GM19193 (cell line): Measurements from ENCODE around the gene ELOVL6.

ENCODE experiments used
- POLR2A ChIP-seq: IDR thresholded peaks from 4 replicates; pipeline ENCODE4 v1.6.1; 2011; ENCODE audit not compliant: insufficient read depth, insufficient read length; ENCODE audit errors: extremely low read depth

ELOVL6 gene

GRCh38 chr4:110122201-110122600, 76.2 kb downstream of the ELOVL6 start:
- no peak for TF ChIP-seq POLR2A

DNA sequence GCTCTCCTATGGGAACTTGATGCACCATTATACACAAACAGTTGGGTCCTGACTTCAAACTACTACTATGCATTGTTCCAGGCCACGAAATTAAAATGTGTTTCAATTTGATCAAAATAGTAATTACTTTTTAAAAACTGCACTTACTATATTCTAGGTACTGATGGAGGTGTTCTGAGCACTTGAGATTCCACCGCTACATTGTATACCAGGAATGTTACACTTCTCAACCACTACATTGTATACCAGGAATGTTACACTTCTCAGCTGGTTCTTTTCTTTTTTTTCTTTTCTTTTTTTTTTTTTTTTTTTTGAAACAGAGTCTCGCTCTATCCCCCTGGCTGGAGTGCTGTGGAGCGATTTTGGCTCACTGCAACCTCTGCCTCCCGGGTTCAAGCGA, 77.9 kb downstream of the ELOVL6 start:
- TF ChIP-seq POLR2A = no peak

DNA sequence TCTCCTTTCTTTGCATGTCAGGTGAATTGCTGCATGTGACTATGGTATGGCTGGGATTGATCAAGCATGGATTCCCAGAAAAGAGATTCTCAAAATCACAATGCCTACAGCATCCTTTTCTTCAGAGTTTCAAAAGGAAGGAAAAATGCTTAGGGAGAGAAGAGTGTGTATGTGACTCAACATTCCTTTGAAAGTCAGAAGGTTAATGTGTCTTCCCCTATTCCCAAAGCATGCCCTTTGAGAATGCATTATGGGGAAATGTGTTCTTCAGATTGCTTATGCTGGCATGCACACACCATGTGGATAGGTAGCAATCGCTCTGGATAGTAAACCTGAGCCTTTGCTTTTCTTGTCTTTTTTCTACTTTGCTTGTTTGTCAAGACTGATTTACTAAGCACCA, 78.5 kb downstream of the ELOVL6 start:
- no peak for TF ChIP-seq POLR2A

DNA sequence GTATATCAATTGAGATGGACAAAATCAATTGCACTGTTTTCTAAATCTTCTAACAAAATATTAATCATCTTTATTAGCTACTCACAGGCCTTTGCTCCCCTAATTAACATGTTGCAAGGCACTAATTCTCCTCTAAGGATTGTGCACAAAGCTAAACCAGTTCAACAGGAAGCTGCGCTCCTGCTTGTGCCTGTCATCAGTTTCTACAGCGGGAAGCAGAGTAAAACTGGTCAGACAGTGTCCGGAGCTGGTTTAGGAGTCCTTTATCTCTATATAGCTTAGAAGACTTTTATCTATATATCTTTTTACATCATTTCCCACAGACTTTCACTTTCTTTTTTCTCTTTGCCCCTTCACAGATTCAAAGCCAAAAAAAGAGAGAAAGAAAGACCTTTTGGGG, 79.1 kb downstream of the ELOVL6 start:
- TF ChIP-seq POLR2A = no peak

DNA sequence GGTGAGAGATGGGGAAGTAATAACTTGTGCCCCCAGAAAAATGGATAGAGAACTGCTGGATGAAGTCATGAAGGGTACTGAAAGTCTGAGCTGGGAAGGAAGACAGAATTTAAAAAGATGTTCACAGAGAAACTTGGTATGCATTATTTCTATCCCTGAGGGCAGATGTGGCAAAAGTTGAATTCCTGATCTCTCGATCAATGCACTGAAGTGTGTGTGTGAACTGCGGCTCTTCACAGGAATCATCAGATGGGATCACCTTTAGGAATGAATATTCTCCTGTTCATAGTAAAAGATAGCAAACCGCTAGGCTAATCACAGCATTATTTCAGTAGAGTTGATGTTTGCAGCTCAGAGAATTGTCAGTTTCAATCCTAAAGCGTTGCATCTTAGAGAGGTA, 86.4 kb downstream of the ELOVL6 start:
- TF ChIP-seq POLR2A = no peak

- no peak for TF ChIP-seq POLR2A
These were observed 89.0 kb downstream of the ELOVL6 start for GRCh38 chr4:110109455-110109854.

- TF ChIP-seq POLR2A = no peak
These were observed 89.5 kb downstream of the ELOVL6 start for GRCh38 chr4:110108960-110109359.

DNA sequence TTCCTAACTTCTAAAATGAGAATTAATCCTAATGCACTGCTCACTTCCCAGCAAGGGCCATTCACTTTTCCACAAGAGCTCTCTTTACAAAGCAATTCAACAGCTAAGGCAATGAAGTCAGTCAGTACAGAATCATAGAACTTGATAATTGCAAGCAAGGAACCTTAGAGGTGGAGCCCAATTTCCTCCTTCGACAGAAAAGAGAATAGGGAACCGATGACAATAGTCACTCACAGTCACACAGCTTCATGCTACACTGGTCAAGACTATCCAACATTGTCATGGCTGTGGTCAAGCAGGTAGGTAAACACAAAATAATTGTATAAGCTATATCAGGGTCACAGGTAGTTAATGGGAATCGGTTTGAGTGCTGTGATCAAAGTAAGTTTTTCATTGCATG, 90.0 kb downstream of the ELOVL6 start:
- no peak for TF ChIP-seq POLR2A

DNA sequence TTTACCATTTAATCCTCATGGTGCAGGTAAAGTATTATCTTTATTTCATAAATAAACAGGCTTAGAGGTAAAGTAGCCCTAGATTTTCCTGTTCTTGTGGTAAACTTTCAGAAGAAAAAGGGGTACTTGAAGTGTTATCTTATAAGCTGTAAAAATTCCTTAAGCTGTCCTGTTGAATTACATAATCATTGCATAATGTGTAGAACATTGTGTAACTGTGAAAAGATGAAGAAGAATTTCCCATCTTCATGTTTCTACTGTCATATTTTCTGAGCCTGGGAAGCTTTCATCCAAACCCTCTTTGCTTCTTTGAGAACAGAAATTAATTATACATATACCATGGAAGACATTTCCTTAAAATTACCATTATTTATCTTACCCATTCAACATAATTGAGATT, 90.5 kb downstream of the ELOVL6 start:
- no peak for TF ChIP-seq POLR2A

DNA sequence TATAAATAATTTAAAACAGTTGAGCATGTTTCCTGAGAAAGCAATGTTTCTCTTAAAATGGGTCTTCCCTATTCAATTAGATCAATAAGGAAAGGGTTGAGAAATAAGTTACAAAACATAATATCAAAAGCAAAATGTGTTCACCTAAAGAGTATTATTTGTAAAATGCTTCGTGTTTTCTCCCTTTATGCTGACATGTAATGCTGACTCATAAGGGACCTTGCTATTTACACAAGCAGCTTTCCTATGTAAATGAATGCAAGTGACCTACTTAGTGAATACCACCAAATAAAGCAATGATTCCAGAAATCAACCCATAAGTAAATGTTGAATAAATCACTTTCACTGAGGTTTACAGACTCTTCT, 91.5 kb downstream of the ELOVL6 start:
- TF ChIP-seq POLR2A = no peak

DNA sequence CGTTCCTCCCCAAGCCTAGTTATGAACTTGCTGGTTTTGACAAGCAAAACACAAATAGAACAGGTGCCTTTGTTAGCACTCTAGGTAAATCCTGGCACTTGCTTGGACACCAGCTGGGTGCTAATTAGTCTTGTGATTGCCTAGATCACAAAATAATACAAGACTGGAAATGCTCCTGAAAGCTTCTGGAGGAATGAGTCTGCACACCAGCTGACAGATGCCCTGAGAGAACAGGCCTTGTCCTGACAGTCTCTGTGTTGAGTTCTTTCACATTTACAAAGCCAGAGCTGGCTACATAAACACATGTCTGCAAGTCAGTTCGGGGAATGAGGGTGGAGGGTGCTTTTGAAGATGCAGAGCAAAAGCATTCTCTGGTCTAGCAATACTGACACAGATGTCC, 93.8 kb downstream of the ELOVL6 start:
- no peak for TF ChIP-seq POLR2A

DNA sequence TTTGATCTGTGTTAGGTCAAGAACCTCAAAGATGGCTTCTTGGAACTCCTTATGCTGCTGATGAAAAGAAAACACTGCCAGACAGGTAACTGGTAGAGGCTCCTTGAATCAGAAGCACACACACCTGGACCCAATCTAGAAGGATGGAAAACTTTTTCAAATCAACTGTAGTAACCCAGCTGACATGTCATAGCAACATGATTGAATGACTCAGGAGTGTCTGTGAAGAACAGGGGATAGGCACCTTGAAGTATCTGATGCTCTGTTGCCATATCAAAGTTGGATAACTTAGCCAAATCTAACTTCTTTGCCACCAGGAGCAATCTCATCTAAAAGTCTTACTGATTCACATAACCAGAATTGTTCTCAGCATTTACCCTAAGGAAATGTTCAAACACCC, 98.8 kb downstream of the ELOVL6 start:
- TF ChIP-seq POLR2A = no peak

- no peak for TF ChIP-seq POLR2A
These were observed 102.0 kb downstream of the ELOVL6 start for GRCh38 chr4:110096405-110096804.

- no peak for TF ChIP-seq POLR2A
These were observed 105.8 kb downstream of the ELOVL6 start for GRCh38 chr4:110092646-110093045.

GRCh38 chr4:110091434-110092140, 106.8 kb downstream of the ELOVL6 start:
- TF ChIP-seq POLR2A = no peak

- no peak for TF ChIP-seq POLR2A
These were observed 109.7 kb downstream of the ELOVL6 start for GRCh38 chr4:110088670-110089069.
